GM12891 (cell line): ENCODE results near the gene PTRH2.

Experiments
- POLR2A ChIP-seq: IDR thresholded peaks from 2 replicates; pipeline ENCODE4 v1.6.1; 2011; ENCODE audit warnings: low read depth, low read length, control low read depth
- SPI1 ChIP-seq: IDR thresholded peaks from 2 replicates; pipeline ENCODE4 v1.6.1; 2011; ENCODE audit warnings: low read depth, low read length, control low read depth

- TF ChIP-seq SPI1: no peak
- TF ChIP-seq POLR2A: peak; percentile 55; the same call in 1 of the 2 replicates
Measured at GRCh38 chr17:59695945-59696681, 11.1 kb downstream of the PTRH2 start.
